ELF-1 (cell line): ENCODE results near the gene ANKRD22.
"Not testable (repeated sequence)": the region's sequence is repeated elsewhere in the genome, so short reads cannot be mapped to it uniquely, and the experiment has no call there.

Source experiments
- DNase-seq: peaks from one replicate; pipeline ENCODE4 v3.0.0-alpha.2; 2016; ENCODE audit warnings: low read depth, low spot score

The ANKRD22 gene

DNA sequence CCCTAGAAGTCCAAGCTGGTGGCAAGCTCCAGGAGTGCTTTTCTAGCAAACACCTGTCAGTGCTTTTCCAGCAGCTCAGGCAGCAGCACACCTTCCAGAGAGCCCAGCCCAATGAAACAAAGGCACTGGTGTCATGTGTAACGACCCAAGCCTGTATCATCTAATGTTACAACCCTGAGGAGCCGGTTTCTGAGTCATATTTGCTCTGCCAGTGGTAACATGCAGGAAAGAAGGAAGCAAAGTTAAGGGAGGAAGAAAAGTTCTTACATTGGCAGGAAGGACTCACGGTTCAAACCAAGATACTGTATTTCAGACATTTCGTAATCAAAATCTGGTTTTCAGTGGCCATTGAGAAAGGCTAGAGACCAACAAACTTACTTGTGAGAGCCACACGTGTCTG, at the start of gene ANKRD22:
ANKRD22 (minus strand) TSS at position 139 of the 400 bp plus-strand sequence. CDS start 237 bp downstream, outside the sequence.
- DNase-seq = peak; percentile 8

- DNase-seq = no peak
Observed at GRCh38 chr10:88899886-88900285, 48.2 kb upstream of the ANKRD22 start.

DNA sequence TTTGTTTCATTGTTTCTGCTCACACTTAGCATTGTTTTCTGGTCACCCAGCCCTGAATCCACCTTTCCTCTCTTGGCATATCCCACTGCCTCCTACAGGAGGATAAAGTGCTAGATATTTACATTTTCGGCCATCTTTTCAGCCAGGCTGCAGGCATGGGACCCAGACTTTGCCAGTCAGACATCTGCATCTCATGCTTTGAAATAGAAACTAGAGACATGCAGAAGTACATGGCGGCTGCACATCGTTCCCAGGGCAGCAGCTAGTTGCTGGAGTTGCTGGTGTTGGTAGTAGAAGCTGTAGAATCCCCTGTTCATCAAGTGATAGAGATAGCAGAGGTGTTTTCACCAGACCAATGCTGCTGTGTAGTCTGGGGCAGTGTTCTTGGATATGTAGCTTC, 47.1 kb upstream of the ANKRD22 start:
- DNase-seq = no peak

- peak; percentile 57 for DNase-seq
Observed at GRCh38 chr10:88896994-88897853, 45.6 kb upstream of the ANKRD22 start.

- DNase-seq = peak; percentile 34
Observed at GRCh38 chr10:88896372-88896993, 44.8 kb upstream of the ANKRD22 start.

- no peak for DNase-seq
Observed at GRCh38 chr10:88895250-88895649, 43.6 kb upstream of the ANKRD22 start.

DNA sequence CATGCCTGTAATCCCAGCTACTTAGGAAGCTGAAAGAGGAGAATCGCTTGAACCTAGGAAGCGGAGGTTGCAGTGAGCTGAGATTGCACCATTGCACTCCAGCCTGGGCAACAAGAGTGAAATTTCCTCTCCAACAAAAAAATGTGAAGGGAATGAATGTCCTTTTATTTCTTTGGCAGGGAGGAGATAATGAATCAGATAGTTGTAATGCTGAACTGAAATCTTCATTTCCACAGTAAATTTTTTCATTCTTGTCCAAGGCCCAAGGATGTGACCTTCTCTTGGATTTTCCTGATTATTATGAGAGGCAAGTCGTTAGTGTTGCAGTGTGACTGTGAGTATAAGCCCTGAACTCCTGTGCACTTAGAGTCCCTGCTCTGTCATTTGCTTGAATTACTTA, 42.0 kb upstream of the ANKRD22 start:
- no peak for DNase-seq

DNA sequence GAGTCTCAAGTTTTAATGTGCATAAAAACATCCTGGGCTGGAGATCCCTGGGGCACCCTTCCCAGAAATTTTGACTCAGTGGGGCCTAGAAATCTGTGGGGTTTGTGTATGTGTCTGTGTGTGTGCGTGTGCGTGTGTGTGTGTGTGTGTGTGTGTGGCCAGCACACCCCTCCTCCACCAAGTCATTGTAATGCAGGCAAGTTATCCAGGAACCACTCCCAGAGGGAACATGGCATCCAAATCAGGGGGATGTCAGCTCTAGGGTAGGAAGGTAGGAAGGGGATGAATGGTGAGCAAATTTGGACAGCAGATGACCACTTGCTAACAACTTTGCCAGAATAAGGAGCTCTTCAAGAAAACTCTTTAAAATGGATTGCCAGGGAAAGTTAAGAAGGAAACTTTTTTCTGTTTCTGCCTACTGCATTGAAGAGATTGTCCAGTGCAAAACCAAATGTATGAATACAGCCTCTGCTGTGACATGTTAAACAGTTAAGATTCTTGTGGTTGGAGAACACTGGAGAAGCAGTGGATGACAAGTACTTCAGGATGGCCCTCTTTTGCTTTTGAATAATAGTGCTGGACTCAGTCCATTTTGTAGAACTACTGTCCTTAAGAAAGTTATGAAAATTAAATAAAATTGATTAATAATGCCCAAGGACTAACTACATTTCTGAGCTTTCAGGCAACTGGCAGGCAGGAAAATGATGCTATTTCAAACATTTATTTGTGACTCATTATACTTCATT, 40.8 kb upstream of the ANKRD22 start:
- no peak for DNase-seq

GRCh38 chr10:88890681-88891381, 39.2 kb upstream of the ANKRD22 start:
- DNase-seq = no peak

DNA sequence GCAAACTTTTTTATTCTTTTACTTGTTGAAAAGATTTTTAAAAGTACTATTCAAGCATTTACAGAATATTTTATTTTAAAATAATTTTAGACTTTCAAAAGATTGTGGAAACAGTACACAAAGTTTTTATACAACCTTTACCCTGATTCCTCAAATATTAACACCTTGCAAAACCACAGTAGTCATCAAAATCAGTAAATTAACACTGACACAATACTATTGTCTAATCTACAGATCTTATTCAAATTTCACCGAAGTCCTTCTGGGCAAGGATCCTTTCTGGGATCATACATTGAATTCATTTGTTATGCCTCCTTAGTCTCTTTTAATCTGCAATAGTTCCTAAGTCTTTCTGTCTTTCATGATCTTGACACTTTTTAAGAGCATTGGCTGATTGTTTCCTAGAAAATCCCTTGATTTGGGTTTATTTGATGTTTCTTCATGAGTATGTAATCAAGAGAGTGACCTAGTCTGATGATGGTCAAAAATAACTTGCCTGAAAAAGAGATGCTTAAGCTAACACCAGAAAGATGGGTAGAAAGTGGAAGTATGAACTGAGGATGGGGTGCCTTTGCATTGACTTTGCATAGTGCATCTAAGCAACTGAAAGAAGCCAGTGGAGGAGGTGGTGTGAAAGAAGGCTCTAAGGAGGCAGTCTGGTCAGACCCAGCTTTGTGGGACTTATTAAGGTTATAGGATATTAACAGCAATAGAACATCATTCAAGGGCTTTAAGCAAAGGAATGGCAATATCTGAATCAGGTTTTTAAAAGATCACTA, 38.1 kb upstream of the ANKRD22 start:
- no peak for DNase-seq

GRCh38 chr10:88888810-88889445, 37.3 kb upstream of the ANKRD22 start:
- no peak for DNase-seq

DNA sequence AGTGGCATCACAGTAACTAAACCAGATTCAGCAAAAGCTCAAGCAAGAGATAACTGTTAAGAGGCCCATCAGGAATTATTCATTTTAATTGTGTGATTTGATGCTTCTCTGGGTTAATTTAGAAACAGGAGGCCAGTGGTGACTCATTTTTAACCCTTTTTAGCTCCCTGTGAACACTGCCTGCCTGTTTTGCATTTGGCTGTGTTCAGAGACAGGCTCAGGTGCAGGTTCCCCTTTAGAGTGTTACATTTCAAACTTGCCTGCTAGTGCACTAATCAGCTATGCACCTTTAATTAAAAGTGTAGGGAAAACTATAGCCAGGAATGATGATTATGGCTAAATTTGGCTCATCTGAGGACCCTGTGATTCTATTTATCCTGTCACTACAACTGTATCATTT, 34.9 kb upstream of the ANKRD22 start:
- DNase-seq = no peak

DNA sequence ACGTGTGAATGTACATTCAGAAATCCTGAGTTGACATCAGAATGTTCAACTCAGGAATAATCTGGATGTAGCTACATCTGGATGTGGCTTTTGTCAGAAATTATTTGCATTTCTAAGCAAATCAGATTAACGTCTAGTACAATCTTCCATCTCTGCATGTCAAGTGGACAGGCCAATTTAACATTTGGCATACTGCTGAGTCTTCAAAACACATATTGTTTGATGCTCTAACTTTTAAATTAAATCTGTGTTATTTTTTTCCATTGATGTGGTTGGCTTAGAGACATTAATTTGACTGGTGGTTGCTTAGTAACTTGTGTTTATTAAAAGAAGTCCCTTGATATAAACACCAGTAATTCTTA, 31.8 kb upstream of the ANKRD22 start:
- DNase-seq = no peak

GRCh38 chr10:88882646-88883447, 31.2 kb upstream of the ANKRD22 start:
- DNase-seq = not testable (repeated sequence)

- no peak for DNase-seq
Observed at GRCh38 chr10:88881922-88882645, 30.4 kb upstream of the ANKRD22 start.

DNA sequence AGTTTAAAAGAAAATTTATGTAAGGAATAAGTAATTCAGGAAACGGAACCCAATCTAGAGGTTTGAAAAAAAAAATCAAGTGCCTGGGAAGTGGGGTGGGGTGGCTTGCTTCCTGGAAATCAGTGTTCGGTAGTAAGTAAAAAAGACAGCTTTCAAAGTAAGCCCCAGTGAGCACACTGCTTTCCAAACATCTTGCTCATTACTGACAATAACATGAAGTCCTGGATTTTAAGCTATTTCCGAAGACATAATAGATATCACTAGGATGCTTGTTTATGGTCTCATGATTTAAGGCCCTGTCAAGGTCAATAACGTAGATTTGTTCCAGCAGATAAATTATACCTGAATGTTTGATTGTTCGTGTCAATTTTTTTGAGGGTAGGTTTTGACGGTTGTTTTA, 29.7 kb upstream of the ANKRD22 start:
- DNase-seq = no peak

- peak; percentile 77 for DNase-seq
Observed at GRCh38 chr10:88880282-88881076, 28.8 kb upstream of the ANKRD22 start.
